GM23248 (cell line): ENCODE data around the gene ATXN7. TPM values are rescaled to one million over a fixed set of nuclear protein-coding genes. Genes with fewer than 3 reads are reported as not detected.

Experiments used
- DNase-seq: peaks from one replicate; pipeline ENCODE4 v3.0.0-alpha.2; 2015
- H2AFZ ChIP-seq: fragments of 200-600 bp; sonication (generic); 2 replicates; pipeline ENCODE4 v1.6.1; 2016; ENCODE audit warnings: antibody characterized with exemption
- H3F3A ChIP-seq: fragments of 200-600 bp; sonication (generic); 2 replicates; pipeline ENCODE4 v1.6.1; 2016; ENCODE audit warnings: mild to moderate bottlenecking, antibody characterized with exemption, mixed run types; ENCODE audit not compliant: insufficient read depth
- H3K27ac ChIP-seq: fragments of 200-600 bp; sonication (generic); 2 replicates; pipeline ENCODE4 v1.5.1; 2016; ENCODE audit warnings: mild to moderate bottlenecking
- H3K27me3 ChIP-seq: fragments of 200-600 bp; sonication (generic); replicated peaks from 2 replicates; pipeline ENCODE4 v1.6.1; 2016; ENCODE audit warnings: mild to moderate bottlenecking; ENCODE audit not compliant: insufficient read depth
- H3K36me3 ChIP-seq: fragments of 200-600 bp; sonication (generic); 2 replicates; pipeline ENCODE4 v1.6.1; 2016; ENCODE audit warnings: low read depth, mild to moderate bottlenecking
- H3K4me1 ChIP-seq: fragments of 200-600 bp; sonication (generic); 2 replicates; pipeline ENCODE4 v1.6.1; 2016; ENCODE audit warnings: mild to moderate bottlenecking; ENCODE audit not compliant: insufficient read depth
- H3K4me2 ChIP-seq: fragments of 200-600 bp; sonication (generic); one replicate; pipeline ENCODE4 v1.6.1; 2016; ENCODE audit warnings: mild to moderate bottlenecking; ENCODE audit not compliant: unreplicated experiment
- H3K4me3 ChIP-seq: fragments of 200-600 bp; sonication (generic); 2 replicates; pipeline ENCODE4 v1.5.1; 2016; ENCODE audit warnings: mild to moderate bottlenecking
- H3K79me2 ChIP-seq: fragments of 200-600 bp; sonication (generic); 2 replicates; pipeline ENCODE4 v1.6.1; 2016; ENCODE audit warnings: mild to moderate bottlenecking; ENCODE audit not compliant: insufficient read depth
- H3K9ac ChIP-seq: fragments of 200-600 bp; sonication (generic); 2 replicates; pipeline ENCODE4 v1.6.1; 2016; ENCODE audit warnings: mild to moderate bottlenecking
- H3K9me2 ChIP-seq: fragments of 200-600 bp; sonication (generic); 2 replicates; pipeline ENCODE4 v1.6.1; 2016; ENCODE audit warnings: mixed run types, mild to moderate bottlenecking, moderate library complexity; ENCODE audit not compliant: insufficient read depth
- H3K9me3 ChIP-seq: fragments of 200-600 bp; sonication (generic); one replicate; pipeline ENCODE4 v1.6.1; 2017; ENCODE audit warnings: low read depth
- H4K20me1 ChIP-seq: fragments of 200-600 bp; sonication (generic); 2 replicates; pipeline ENCODE4 v1.6.0; 2016; ENCODE audit not compliant: insufficient read depth
- EZH2 ChIP-seq: fragments of 200-600 bp; sonication (generic); IDR thresholded peaks from 2 replicates; pipeline ENCODE4 v1.6.1; 2018; ENCODE audit warnings: antibody characterized with exemption, mild to moderate bottlenecking; ENCODE audit not compliant: insufficient read depth, poor library complexity, severe bottlenecking
- EZH2phosphoT487 ChIP-seq: fragments of 200-600 bp; sonication (generic); IDR thresholded peaks from 2 replicates; pipeline ENCODE4 v1.6.1; 2018; ENCODE audit warnings: antibody characterized with exemption, moderate library complexity, mild to moderate bottlenecking, low read depth; ENCODE audit not compliant: insufficient read depth
- WGBS, 2 experiments: methylation state at CpG; one replicate each; pipeline ENCODE4 v1.1.6; 2015 to 2017; ENCODE audit warnings: low lambda C conversion rate in 2 of 2, low coverage in 1 of 2; ENCODE audit errors: missing lambda C conversion rate in 2 of 2; 5-methylcytosine and 5-hydroxymethylcytosine counted together
- in situ Hi-C: fragments of 300-500 bp; cut with MboI; formaldehyde crosslinking; loops from 2 replicates; pipeline ENCODE4 v1.15.0; 2020
- polyA plus RNA-seq: library from polyadenylated mRNA; unstranded; fragments of >200 nt; fragmentation: Nextera tagmentation; extraction: Ambion mirVana; gene quantifications from 2 replicates; pipeline ENCODE4 v1.2.1, GENCODE V29; 2016
- total RNA-seq: library from RNA; depleted of rRNA; stranded (reverse); fragments of >200 nt; shearing (Covaris generic); gene quantifications from 2 replicates; pipeline ENCODE4 v1.2.3, GENCODE V29; 2014

The ATXN7 gene
- total and polyA plus RNA-seq, 2 experiments from 2014 or later: 2.4 to 3.9 TPM

DNA sequence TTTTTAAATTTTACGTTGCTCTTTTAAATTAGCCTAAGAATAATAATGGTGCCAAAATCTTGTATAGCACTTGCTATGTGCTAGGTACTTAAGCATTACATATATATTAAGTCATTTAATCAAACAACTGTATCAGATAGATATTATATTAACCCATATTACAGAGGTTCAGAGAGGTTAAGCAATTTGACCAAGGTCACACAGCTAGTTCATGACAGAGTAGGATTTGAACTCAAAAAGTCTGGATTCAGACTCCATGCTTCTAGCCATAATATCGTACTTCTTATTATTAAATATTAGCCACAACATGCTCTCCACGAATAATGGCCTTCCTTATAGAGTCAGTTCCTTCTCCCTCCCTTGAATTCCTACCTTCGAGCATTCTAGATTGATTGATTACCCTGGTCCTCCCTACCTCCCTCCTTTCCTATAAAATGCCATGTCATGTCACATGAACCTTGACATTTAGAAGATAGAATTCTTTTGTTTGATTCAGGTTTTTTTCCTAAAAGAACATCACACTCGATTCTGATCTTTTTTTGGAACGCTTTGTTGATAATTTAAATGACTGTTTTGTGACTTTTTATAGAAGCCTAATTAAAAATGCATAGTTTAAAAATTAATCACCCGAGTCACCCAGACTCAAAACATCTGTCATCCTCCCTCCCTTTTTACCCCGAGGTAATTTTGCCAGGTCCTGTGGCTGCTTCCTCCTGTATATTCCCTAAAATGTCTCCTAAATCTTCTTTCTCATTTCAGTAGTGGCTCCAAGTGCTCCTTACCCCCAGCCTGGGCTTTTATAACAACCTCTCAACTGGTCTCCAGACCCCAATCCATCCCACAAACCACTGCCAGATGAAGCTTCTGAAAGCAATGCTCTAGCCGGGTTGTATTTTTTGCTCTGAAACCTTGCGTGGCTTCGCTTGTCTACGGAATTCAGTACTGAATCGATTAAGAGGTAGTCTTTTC is 168.2 kb downstream of the ATXN7 start:
- H3K9ac ChIP-seq: peak overlapping the region; percentile 43
- peak; percentile 31 for DNase-seq
- WGBS, 2 experiments: 21 to 22% methylated on average over 13 of the region's 13 CpGs

GRCh38 chr3:64033069-64033468 is 169.4 kb downstream of the ATXN7 start:
- H3F3A ChIP-seq: 0 out of 2 replicates have a peak, but pooled peaks cover 7% of the 10 kb centered on the region
- no peaks in the 10 kb centered on the region for H4K20me1 ChIP-seq
- no peak for TF ChIP-seq EZH2phosphoT487
- no peak for TF ChIP-seq EZH2
- no peaks in the 10 kb centered on the region for H3K27me3 ChIP-seq
- no peaks in the 10 kb centered on the region for H3K36me3 ChIP-seq
- in situ Hi-C loops: loop anchor here (5.0 to 25.0 kb wide), 3 partner anchors 229 to 449 kb away; no protein-coding TSS in a partner anchor
- no peak overlapping the region for H3K27ac ChIP-seq
- H3K9me2 ChIP-seq: no peaks in the 10 kb centered on the region
- no peaks in the 10 kb centered on the region for H3K79me2 ChIP-seq
- 94% methylated on average over 2 of the region's 2 CpGs for WGBS, 2 experiments
- H3K4me1 ChIP-seq: peaks cover 14% of the 10 kb centered on the region
- no peak overlapping the region for H3K9ac ChIP-seq
- H3K9me3 ChIP-seq: no peaks in the 10 kb centered on the region
- no peak overlapping the region for H3K4me3 ChIP-seq
- no peak for DNase-seq
- no peak overlapping the region for H2AFZ ChIP-seq
- no peak overlapping the region for H3K4me2 ChIP-seq

More for the DNA sequence above, 168.2 kb downstream of the ATXN7 start:
- no peaks in the 10 kb centered on the region for H3K9me2 ChIP-seq
- peaks cover 14% of the 10 kb centered on the region for H3K4me1 ChIP-seq
- H4K20me1 ChIP-seq: no peaks in the 10 kb centered on the region
- H3K79me2 ChIP-seq: no peaks in the 10 kb centered on the region
- 0 out of 2 replicates have a peak, but pooled peaks cover 7% of the 10 kb centered on the region for H3F3A ChIP-seq
- no peak overlapping the region for H3K27ac ChIP-seq
- H3K4me3 ChIP-seq: peak overlapping the region; percentile 44
- TF ChIP-seq EZH2 (no peak), EZH2phosphoT487 (no peak)
- no peaks in the 10 kb centered on the region for H3K9me3 ChIP-seq
- H3K27me3 ChIP-seq: no peaks in the 10 kb centered on the region
- H2AFZ ChIP-seq: peak overlapping the region; percentile 84
- no peaks in the 10 kb centered on the region for H3K36me3 ChIP-seq
- in situ Hi-C loops: loop anchor here (5.0 to 25.0 kb wide), 3 partner anchors 230 to 450 kb away; no protein-coding TSS in a partner anchor
- peak overlapping the region; percentile 42 for H3K4me2 ChIP-seq

GRCh38 chr3:64037084-64037483 is 173.4 kb downstream of the ATXN7 start:
- in situ Hi-C loops: loop anchor here (25.0 kb wide), 1 partner anchor 225 kb away; no protein-coding TSS in a partner anchor
- Histone ChIP-seq H3K9me2 (no peaks in the 10 kb centered on the region), H3K4me3 (no peak overlapping the region), H3K27ac (no peak overlapping the region), H3F3A (no peaks in the 10 kb centered on the region), H3K9ac (no peak overlapping the region), H2AFZ (no peak overlapping the region), H3K4me1 (peaks cover 3% of the 10 kb centered on the region; the same call in 1 of the 2 replicates), H3K36me3 (no peaks in the 10 kb centered on the region), H3K9me3 (no peaks in the 10 kb centered on the region), H3K4me2 (no peak overlapping the region), H4K20me1 (no peaks in the 10 kb centered on the region), H3K79me2 (no peaks in the 10 kb centered on the region), H3K27me3 (no peaks in the 10 kb centered on the region)
- 89 to 93% methylated on average over 7 of the region's 7 CpGs for WGBS, 2 experiments
- DNase-seq: no peak
- TF ChIP-seq EZH2: no peak
- no peak for TF ChIP-seq EZH2phosphoT487

DNA sequence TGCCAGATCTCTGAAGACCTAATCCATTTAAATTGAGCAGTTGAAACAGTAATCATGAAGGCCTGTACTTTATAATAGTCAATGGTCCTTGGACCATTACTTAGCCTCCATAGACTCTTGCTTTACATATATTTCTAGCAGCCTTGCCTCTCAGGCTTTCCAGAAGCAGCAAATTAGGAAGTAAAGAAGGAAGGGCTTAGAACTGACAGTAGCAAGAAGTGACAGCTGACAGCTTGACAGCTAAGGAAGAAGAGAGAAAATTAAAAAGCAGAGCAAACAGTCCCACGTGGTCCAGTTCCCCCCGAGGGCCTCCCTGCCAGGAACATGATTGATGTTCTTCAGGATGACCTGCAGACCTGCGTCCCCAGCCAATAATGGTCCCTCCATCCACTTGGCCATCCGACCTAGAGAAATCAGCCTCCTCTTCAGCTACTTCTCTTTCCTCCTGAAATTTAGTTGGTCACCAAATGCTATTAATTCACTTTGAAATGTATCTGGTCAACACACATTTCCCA is 174.6 kb downstream of the ATXN7 start:
- in situ Hi-C loops: loop anchor here (25.0 kb wide), 1 partner anchor 224 kb away; no protein-coding TSS in a partner anchor
- TF ChIP-seq EZH2phosphoT487 (no peak), EZH2 (no peak)
- Histone ChIP-seq H3K9me3 (no peaks in the 10 kb centered on the region), H3F3A (no peaks in the 10 kb centered on the region), H3K4me1 (no peaks in the 10 kb centered on the region), H3K27me3 (no peaks in the 10 kb centered on the region), H3K9ac (no peak overlapping the region), H3K4me2 (no peak overlapping the region), H2AFZ (no peak overlapping the region), H3K27ac (no peak overlapping the region), H3K9me2 (no peaks in the 10 kb centered on the region), H3K4me3 (no peak overlapping the region), H3K36me3 (no peaks in the 10 kb centered on the region), H3K79me2 (no peaks in the 10 kb centered on the region), H4K20me1 (no peaks in the 10 kb centered on the region)
- no peak for DNase-seq
- 85 to 88% methylated on average over 4 of the region's 4 CpGs for WGBS, 2 experiments
